SIG-M5 (cell line): Measurements from ENCODE around the gene DECR2.
"Not testable (repeated sequence)": the region's sequence is repeated elsewhere in the genome, so short reads cannot be mapped to it uniquely, and the experiment has no call there.

Source experiments
- DNase-seq: peaks from one replicate; lab custom pipeline; 2025; lab: John Stamatoyannopoulos, UW

DECR2 gene

GRCh38 chr16:366476-366875 is 35.2 kb upstream of the DECR2 start:
- DNase-seq, result no peak

GRCh38 chr16:367333-367903 is 34.3 kb upstream of the DECR2 start:
- DNase-seq, result no peak

GRCh38 chr16:368388-369158 is 33.1 kb upstream of the DECR2 start:
- DNase-seq, result no peak

GRCh38 chr16:369275-369865 is 32.3 kb upstream of the DECR2 start:
- DNase-seq, result no peak

- DNase-seq, result no peak
These were observed 31.7 kb upstream of the DECR2 start for GRCh38 chr16:369866-370436.

GRCh38 chr16:370443-370842 is 31.2 kb upstream of the DECR2 start, which contains the start of gene MRPL28:
Gene MRPL28, minus strand, starts transcription at chr16:370538. Its CDS starts 320 bp downstream, at chr16:370218.
- DNase-seq, result peak; percentile 47

GRCh38 chr16:370979-371514 is 30.6 kb upstream of the DECR2 start:
- DNase-seq, result no peak

GRCh38 chr16:371515-372301 is 30.0 kb upstream of the DECR2 start:
- DNase-seq, result no peak

GRCh38 chr16:372302-372983 is 29.2 kb upstream of the DECR2 start:
- DNase-seq, result no peak

GRCh38 chr16:373020-373598 is 28.6 kb upstream of the DECR2 start:
- DNase-seq, result no peak

GRCh38 chr16:373848-374615 is 27.7 kb upstream of the DECR2 start:
- DNase-seq, result no peak

- no peak for DNase-seq
These were observed 27.1 kb upstream of the DECR2 start for GRCh38 chr16:374616-374926.

- DNase-seq, result no peak
These were observed 26.5 kb upstream of the DECR2 start for GRCh38 chr16:375212-375611.

GRCh38 chr16:375927-376816 is 25.5 kb upstream of the DECR2 start:
- no peak for DNase-seq

- no peak for DNase-seq
These were observed 24.8 kb upstream of the DECR2 start for GRCh38 chr16:376817-377418.

GRCh38 chr16:377419-377951 is 24.2 kb upstream of the DECR2 start:
- no peak for DNase-seq

- not testable (repeated sequence) for DNase-seq
These were observed 23.4 kb upstream of the DECR2 start for GRCh38 chr16:378113-378820.

- no peak for DNase-seq
These were observed 22.9 kb upstream of the DECR2 start for GRCh38 chr16:378821-379182.
